ENCODE data around the gene TEN1. TPM values are rescaled to one million over a fixed set of nuclear protein-coding genes. Genes with fewer than 3 reads are reported as not detected.

The TEN1 gene
- total and polyA plus RNA-seq, 4 donors: 12.0 to 30.0 (median 16.5) TPM

DNA sequence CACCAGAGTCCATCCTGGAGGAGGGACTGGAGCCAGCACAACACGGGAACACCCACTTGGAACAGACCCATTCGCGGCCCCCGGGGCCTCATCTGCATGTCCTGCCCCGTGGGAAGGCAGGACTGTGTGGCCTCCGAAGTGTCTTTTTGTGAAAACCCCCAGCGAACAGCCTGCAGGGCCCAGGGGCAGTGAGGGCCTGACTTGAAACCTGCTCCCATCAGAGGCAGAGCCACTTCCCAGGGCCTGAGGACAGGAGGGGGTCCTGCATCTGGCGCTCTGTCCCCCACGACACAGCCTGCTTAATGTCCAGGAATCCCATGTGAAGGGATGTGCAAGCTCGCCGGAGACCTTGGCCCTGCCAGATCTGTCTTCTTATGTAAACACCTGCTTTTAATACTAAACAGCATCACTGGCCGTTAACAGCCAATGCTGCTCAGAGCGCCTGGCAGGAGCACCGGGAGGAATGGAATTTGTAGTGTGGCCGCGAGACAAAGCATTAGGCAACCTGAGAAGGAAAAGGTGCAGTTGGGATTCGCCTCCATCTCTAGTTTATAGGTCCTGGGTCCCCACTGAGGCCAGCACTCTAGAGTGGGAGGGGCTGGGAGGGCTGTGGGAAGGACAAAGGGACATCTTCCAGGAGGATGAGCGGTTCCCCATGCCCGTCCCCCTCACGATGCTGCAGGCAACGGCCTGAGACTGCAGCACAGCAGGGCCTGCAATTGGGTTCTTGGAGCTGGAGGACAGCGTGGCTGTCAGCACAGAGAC is 57.6 kb downstream of the TEN1 start:
- Histone ChIP-seq H3K27me3 (ENCODE audit: control insufficient read depth in 4 of 4, insufficient read depth in 4 of 4, low read length in 3 of 4) (no peaks in the 10 kb centered on the region), H3K9me3 (ENCODE audit: control insufficient read depth in 4 of 4, low read length in 3 of 4) (no peaks in the 10 kb centered on the region), H3K27ac (ENCODE audit: low read depth in 1 of 2, low read length in 2 of 2) (no peak overlapping the region), H3K4me3 (ENCODE audit: low read depth in 1 of 3, low read length in 3 of 3) (no peak overlapping the region), H3K9ac (ENCODE audit: low read depth in 1 of 2, low read length in 2 of 2) (no peak overlapping the region), H3K4me1 (ENCODE audit: control insufficient read depth in 4 of 4, insufficient read depth in 4 of 4, low read length in 3 of 4) (peaks cover 0 to 2% (median 0%) of the 10 kb centered on the region in 4 donors), H3K36me3 (ENCODE audit: control insufficient read depth in 4 of 4, insufficient read depth in 3 of 4, low read depth in 1 of 4, low read length in 3 of 4) (peaks cover 6 to 42% (median 33%) of the 10 kb centered on the region in 4 donors)
- WGBS: 51% methylated on average over 22 of the region's 22 CpGs
- no peak for DNase-seq (ENCODE audit: low spot score)
- TF ChIP-seq FOXA2 (IDR thresholded peaks at IDR 0.05): peak; percentile 76
- TF ChIP-seq, protein P1, sequence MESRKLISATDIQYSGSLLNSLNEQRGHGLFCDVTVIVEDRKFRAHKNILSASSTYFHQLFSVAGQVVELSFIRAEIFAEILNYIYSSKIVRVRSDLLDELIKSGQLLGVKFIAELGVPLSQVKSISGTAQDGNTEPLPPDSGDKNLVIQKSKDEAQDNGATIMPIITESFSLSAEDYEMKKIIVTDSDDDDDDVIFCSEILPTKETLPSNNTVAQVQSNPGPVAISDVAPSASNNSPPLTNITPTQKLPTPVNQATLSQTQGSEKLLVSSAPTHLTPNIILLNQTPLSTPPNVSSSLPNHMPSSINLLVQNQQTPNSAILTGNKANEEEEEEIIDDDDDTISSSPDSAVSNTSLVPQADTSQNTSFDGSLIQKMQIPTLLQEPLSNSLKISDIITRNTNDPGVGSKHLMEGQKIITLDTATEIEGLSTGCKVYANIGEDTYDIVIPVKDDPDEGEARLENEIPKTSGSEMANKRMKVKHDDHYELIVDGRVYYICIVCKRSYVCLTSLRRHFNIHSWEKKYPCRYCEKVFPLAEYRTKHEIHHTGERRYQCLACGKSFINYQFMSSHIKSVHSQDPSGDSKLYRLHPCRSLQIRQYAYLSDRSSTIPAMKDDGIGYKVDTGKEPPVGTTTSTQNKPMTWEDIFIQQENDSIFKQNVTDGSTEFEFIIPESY (IDR thresholded peaks at IDR 0.05): no peak

DNA sequence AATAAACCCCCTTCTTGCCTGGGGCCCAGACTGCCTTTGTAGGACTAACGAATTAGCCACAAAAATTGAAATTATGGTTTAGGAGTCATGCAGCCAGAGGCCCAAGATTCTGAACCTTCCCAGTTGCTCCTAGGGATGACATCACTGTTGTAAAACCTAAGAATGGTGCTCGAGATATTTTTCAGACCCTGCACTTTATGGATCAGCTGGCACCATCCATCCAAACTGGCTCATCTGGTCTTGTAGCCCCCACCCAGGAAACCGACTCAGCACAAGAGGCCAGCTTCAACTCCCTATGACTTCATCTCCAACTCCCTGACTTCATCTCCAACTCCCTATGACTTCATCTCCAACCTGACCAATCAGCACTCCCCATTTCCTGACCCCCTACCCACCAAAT is 59.0 kb downstream of the TEN1 start:
- Histone ChIP-seq H3K4me3 (ENCODE audit: low read depth in 1 of 3, low read length in 3 of 3) (no peak overlapping the region), H3K4me1 (ENCODE audit: control insufficient read depth in 4 of 4, insufficient read depth in 4 of 4, low read length in 3 of 4) (peaks cover 0 to 2% (median 0%) of the 10 kb centered on the region in 4 donors), H3K9ac (ENCODE audit: low read depth in 1 of 2, low read length in 2 of 2) (no peak overlapping the region), H3K9me3 (ENCODE audit: control insufficient read depth in 4 of 4, low read length in 3 of 4) (no peaks in the 10 kb centered on the region), H3K36me3 (ENCODE audit: control insufficient read depth in 4 of 4, insufficient read depth in 3 of 4, low read depth in 1 of 4, low read length in 3 of 4) (peaks cover 10 to 48% (median 39%) of the 10 kb centered on the region in 4 donors), H3K27ac (ENCODE audit: low read depth in 1 of 2, low read length in 2 of 2) (no peak overlapping the region), H3K27me3 (ENCODE audit: control insufficient read depth in 4 of 4, insufficient read depth in 4 of 4, low read length in 3 of 4) (no peaks in the 10 kb centered on the region)
- no peak for DNase-seq (ENCODE audit: low spot score)
- 93% methylated on average over 3 of the region's 3 CpGs for WGBS
- TF ChIP-seq, protein P2, sequence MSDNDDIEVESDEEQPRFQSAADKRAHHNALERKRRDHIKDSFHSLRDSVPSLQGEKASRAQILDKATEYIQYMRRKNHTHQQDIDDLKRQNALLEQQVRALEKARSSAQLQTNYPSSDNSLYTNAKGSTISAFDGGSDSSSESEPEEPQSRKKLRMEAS (IDR thresholded peaks at IDR 0.05): no peak
- TF ChIP-seq YY1 (IDR thresholded peaks at IDR 0.05): no peak
- TF ChIP-seq GABPA (IDR thresholded peaks at IDR 0.05 in 1 of 2, conservative IDR thresholded peaks at IDR 0.05 in 1 of 2): no peak
- TF ChIP-seq FOXA1 (IDR thresholded peaks at IDR 0.05): no peak
- TF ChIP-seq, protein P3, sequence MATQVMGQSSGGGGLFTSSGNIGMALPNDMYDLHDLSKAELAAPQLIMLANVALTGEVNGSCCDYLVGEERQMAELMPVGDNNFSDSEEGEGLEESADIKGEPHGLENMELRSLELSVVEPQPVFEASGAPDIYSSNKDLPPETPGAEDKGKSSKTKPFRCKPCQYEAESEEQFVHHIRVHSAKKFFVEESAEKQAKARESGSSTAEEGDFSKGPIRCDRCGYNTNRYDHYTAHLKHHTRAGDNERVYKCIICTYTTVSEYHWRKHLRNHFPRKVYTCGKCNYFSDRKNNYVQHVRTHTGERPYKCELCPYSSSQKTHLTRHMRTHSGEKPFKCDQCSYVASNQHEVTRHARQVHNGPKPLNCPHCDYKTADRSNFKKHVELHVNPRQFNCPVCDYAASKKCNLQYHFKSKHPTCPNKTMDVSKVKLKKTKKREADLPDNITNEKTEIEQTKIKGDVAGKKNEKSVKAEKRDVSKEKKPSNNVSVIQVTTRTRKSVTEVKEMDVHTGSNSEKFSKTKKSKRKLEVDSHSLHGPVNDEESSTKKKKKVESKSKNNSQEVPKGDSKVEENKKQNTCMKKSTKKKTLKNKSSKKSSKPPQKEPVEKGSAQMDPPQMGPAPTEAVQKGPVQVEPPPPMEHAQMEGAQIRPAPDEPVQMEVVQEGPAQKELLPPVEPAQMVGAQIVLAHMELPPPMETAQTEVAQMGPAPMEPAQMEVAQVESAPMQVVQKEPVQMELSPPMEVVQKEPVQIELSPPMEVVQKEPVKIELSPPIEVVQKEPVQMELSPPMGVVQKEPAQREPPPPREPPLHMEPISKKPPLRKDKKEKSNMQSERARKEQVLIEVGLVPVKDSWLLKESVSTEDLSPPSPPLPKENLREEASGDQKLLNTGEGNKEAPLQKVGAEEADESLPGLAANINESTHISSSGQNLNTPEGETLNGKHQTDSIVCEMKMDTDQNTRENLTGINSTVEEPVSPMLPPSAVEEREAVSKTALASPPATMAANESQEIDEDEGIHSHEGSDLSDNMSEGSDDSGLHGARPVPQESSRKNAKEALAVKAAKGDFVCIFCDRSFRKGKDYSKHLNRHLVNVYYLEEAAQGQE (IDR thresholded peaks at IDR 0.05): no peak
- no peak for TF ChIP-seq RAD21 (IDR thresholded peaks at IDR 0.05)
- TF ChIP-seq, protein P4, sequence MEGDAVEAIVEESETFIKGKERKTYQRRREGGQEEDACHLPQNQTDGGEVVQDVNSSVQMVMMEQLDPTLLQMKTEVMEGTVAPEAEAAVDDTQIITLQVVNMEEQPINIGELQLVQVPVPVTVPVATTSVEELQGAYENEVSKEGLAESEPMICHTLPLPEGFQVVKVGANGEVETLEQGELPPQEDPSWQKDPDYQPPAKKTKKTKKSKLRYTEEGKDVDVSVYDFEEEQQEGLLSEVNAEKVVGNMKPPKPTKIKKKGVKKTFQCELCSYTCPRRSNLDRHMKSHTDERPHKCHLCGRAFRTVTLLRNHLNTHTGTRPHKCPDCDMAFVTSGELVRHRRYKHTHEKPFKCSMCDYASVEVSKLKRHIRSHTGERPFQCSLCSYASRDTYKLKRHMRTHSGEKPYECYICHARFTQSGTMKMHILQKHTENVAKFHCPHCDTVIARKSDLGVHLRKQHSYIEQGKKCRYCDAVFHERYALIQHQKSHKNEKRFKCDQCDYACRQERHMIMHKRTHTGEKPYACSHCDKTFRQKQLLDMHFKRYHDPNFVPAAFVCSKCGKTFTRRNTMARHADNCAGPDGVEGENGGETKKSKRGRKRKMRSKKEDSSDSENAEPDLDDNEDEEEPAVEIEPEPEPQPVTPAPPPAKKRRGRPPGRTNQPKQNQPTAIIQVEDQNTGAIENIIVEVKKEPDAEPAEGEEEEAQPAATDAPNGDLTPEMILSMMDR (IDR thresholded peaks at IDR 0.05; ENCODE audit: low read depth, low read length, missing input control): no peak
- TF ChIP-seq RXRA (IDR thresholded peaks at IDR 0.05): no peak
- TF ChIP-seq, protein P5, sequence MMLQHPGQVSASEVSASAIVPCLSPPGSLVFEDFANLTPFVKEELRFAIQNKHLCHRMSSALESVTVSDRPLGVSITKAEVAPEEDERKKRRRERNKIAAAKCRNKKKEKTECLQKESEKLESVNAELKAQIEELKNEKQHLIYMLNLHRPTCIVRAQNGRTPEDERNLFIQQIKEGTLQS (IDR thresholded peaks at IDR 0.05): no peak
- no peak for TF ChIP-seq EGR1 (IDR thresholded peaks at IDR 0.05; ENCODE audit: low read depth in 2 of 2)
- no peak for TF ChIP-seq HNF4A (conservative IDR thresholded peaks at IDR 0.05)
- no peak for TF ChIP-seq HNF4G (IDR thresholded peaks at IDR 0.05)
- TF ChIP-seq TAF1 (conservative IDR thresholded peaks at IDR 0.05): no peak
- TF ChIP-seq, protein P1 (IDR thresholded peaks at IDR 0.05): no peak
- no peak for TF ChIP-seq SP1 (IDR thresholded peaks at IDR 0.05)
- TF ChIP-seq NR2F2 (IDR thresholded peaks at IDR 0.05): no peak

Measured in liver (tissue), 9 donors.